ENCODE results near the gene TNIP3.
"Not testable (repeated sequence)": the region's sequence is repeated elsewhere in the genome, so short reads cannot be mapped to it uniquely, and the experiment has no call there.

The TNIP3 gene

GRCh38 chr4:121164291-121164690 lies at the start of gene TNIP3:
TSS of gene TNIP3 (minus strand) at chr4:121164321. CDS start at chr4:121164125, 196 bp downstream.
- Mint-ChIP-seq H3K36me3 (ENCODE audit: low read depth) (peaks cover 2% of the 10 kb centered on the region), H3K27ac (no peak within 1 kb of the TSS), H3K9me3 (no peaks in the 10 kb centered on the region), H3K27me3 (no peaks in the 10 kb centered on the region), H3K4me3 (no peak within 1 kb of the TSS), H3K4me1 (ENCODE audit: low read depth) (peaks cover 41% of the 10 kb centered on the region)
- no peak for DNase-seq

GRCh38 chr4:121212806-121213205 lies 48.7 kb upstream of the TNIP3 start:
- Mint-ChIP-seq H3K4me1 (ENCODE audit: low read depth) (peaks cover 20% of the 10 kb centered on the region), H3K4me3 (no peak overlapping the region), H3K36me3 (ENCODE audit: low read depth) (peaks cover 4% of the 10 kb centered on the region), H3K27me3 (no peaks in the 10 kb centered on the region), H3K27ac (no peak overlapping the region), H3K9me3 (no peaks in the 10 kb centered on the region)
- DNase-seq = no peak

- H3K9me3 Mint-ChIP-seq = peaks cover 2% of the 10 kb centered on the region
- H3K27ac Mint-ChIP-seq = no peak overlapping the region
- H3K27me3 Mint-ChIP-seq = no peaks in the 10 kb centered on the region
- no peak overlapping the region for H3K4me3 Mint-ChIP-seq
- DNase-seq = no peak
- H3K4me1 Mint-ChIP-seq (ENCODE audit: low read depth) = peaks cover 12% of the 10 kb centered on the region
- H3K36me3 Mint-ChIP-seq (ENCODE audit: low read depth) = no peaks in the 10 kb centered on the region
Observed at GRCh38 chr4:121209171-121209570, 45.0 kb upstream of the TNIP3 start.

GRCh38 chr4:121208244-121209007 lies 44.3 kb upstream of the TNIP3 start:
- no peaks in the 10 kb centered on the region for H3K36me3 Mint-ChIP-seq (ENCODE audit: low read depth)
- H3K4me1 Mint-ChIP-seq (ENCODE audit: low read depth) = peaks cover 7% of the 10 kb centered on the region
- peaks cover 2% of the 10 kb centered on the region for H3K9me3 Mint-ChIP-seq
- DNase-seq = no peak
- H3K27ac Mint-ChIP-seq = no peak overlapping the region
- H3K4me3 Mint-ChIP-seq = no peak overlapping the region
- no peaks in the 10 kb centered on the region for H3K27me3 Mint-ChIP-seq

- not testable (repeated sequence) for H3K9me3 Mint-ChIP-seq; H3K27me3 Mint-ChIP-seq; H3K27ac Mint-ChIP-seq; DNase-seq; H3K4me3 Mint-ChIP-seq; H3K36me3 Mint-ChIP-seq (ENCODE audit: low read depth)
- peaks cover 11% of the 10 kb centered on the region for H3K4me1 Mint-ChIP-seq (ENCODE audit: low read depth)
Observed at GRCh38 chr4:121205777-121206176, 41.7 kb upstream of the TNIP3 start.

GRCh38 chr4:121200795-121201472 lies 36.8 kb upstream of the TNIP3 start:
- no peak overlapping the region for H3K4me3 Mint-ChIP-seq
- no peaks in the 10 kb centered on the region for H3K27me3 Mint-ChIP-seq
- H3K27ac Mint-ChIP-seq = peak overlapping the region; percentile 80
- DNase-seq = no peak
- peaks cover 1% of the 10 kb centered on the region for H3K9me3 Mint-ChIP-seq
- peaks cover 30% of the 10 kb centered on the region for H3K4me1 Mint-ChIP-seq (ENCODE audit: low read depth)
- H3K36me3 Mint-ChIP-seq (ENCODE audit: low read depth) = no peaks in the 10 kb centered on the region

GRCh38 chr4:121199742-121200561 lies 35.8 kb upstream of the TNIP3 start:
- Mint-ChIP-seq H3K27me3 (no peaks in the 10 kb centered on the region), H3K9me3 (no peaks in the 10 kb centered on the region), H3K27ac (peak overlapping the region; percentile 80), H3K4me1 (ENCODE audit: low read depth) (peaks cover 29% of the 10 kb centered on the region), H3K36me3 (ENCODE audit: low read depth) (no peaks in the 10 kb centered on the region), H3K4me3 (no peak overlapping the region)
- DNase-seq = peak; percentile 37

GRCh38 chr4:121198251-121198650 lies 34.1 kb upstream of the TNIP3 start:
- H3K4me3 Mint-ChIP-seq = no peak overlapping the region
- no peaks in the 10 kb centered on the region for H3K36me3 Mint-ChIP-seq (ENCODE audit: low read depth)
- H3K9me3 Mint-ChIP-seq = no peaks in the 10 kb centered on the region
- H3K4me1 Mint-ChIP-seq (ENCODE audit: low read depth) = peaks cover 40% of the 10 kb centered on the region
- H3K27me3 Mint-ChIP-seq = no peaks in the 10 kb centered on the region
- no peak for DNase-seq
- no peak overlapping the region for H3K27ac Mint-ChIP-seq

GRCh38 chr4:121195649-121196048 lies 31.5 kb upstream of the TNIP3 start:
- H3K9me3 Mint-ChIP-seq = no peaks in the 10 kb centered on the region
- no peaks in the 10 kb centered on the region for H3K36me3 Mint-ChIP-seq (ENCODE audit: low read depth)
- peaks cover 56% of the 10 kb centered on the region for H3K4me1 Mint-ChIP-seq (ENCODE audit: low read depth)
- DNase-seq = no peak
- H3K4me3 Mint-ChIP-seq = no peak overlapping the region
- H3K27ac Mint-ChIP-seq = no peak overlapping the region
- no peaks in the 10 kb centered on the region for H3K27me3 Mint-ChIP-seq

GRCh38 chr4:121192480-121192879 lies 28.4 kb upstream of the TNIP3 start:
- H3K27me3 Mint-ChIP-seq = no peaks in the 10 kb centered on the region
- peaks cover 64% of the 10 kb centered on the region for H3K4me1 Mint-ChIP-seq (ENCODE audit: low read depth)
- DNase-seq = no peak
- peak overlapping the region; percentile 10 for H3K4me3 Mint-ChIP-seq
- H3K9me3 Mint-ChIP-seq = no peaks in the 10 kb centered on the region
- H3K27ac Mint-ChIP-seq = peak overlapping the region; percentile 9
- no peaks in the 10 kb centered on the region for H3K36me3 Mint-ChIP-seq (ENCODE audit: low read depth)

- peak overlapping the region; percentile 9 for H3K27ac Mint-ChIP-seq
- no peak for DNase-seq
- H3K4me1 Mint-ChIP-seq (ENCODE audit: low read depth) = peaks cover 69% of the 10 kb centered on the region
- H3K9me3 Mint-ChIP-seq = no peaks in the 10 kb centered on the region
- H3K4me3 Mint-ChIP-seq = peak overlapping the region; percentile 10
- H3K27me3 Mint-ChIP-seq = no peaks in the 10 kb centered on the region
- H3K36me3 Mint-ChIP-seq (ENCODE audit: low read depth) = no peaks in the 10 kb centered on the region
Observed at GRCh38 chr4:121192013-121192412, 27.9 kb upstream of the TNIP3 start.

GRCh38 chr4:121191361-121191760 lies 27.2 kb upstream of the TNIP3 start:
- H3K4me1 Mint-ChIP-seq (ENCODE audit: low read depth) = peaks cover 72% of the 10 kb centered on the region

GRCh38 chr4:121190389-121190788 lies 26.3 kb upstream of the TNIP3 start:
- H3K4me3 Mint-ChIP-seq = no peak overlapping the region
- no peaks in the 10 kb centered on the region for H3K27me3 Mint-ChIP-seq
- no peaks in the 10 kb centered on the region for H3K9me3 Mint-ChIP-seq
- H3K4me1 Mint-ChIP-seq (ENCODE audit: low read depth) = peaks cover 74% of the 10 kb centered on the region
- peak overlapping the region; percentile 61 for H3K27ac Mint-ChIP-seq
- H3K36me3 Mint-ChIP-seq (ENCODE audit: low read depth) = no peaks in the 10 kb centered on the region
- DNase-seq = no peak

More at GRCh38 chr4:121191361-121191760, 27.2 kb upstream of the TNIP3 start:
- Mint-ChIP-seq H3K36me3 (ENCODE audit: low read depth) (no peaks in the 10 kb centered on the region), H3K27me3 (no peaks in the 10 kb centered on the region), H3K27ac (no peak overlapping the region), H3K4me3 (no peak overlapping the region), H3K9me3 (no peaks in the 10 kb centered on the region)
- DNase-seq = no peak

- peaks cover 72% of the 10 kb centered on the region for H3K4me1 Mint-ChIP-seq (ENCODE audit: low read depth)
- no peaks in the 10 kb centered on the region for H3K27me3 Mint-ChIP-seq
Observed at GRCh38 chr4:121189326-121190215, 25.4 kb upstream of the TNIP3 start.

More at GRCh38 chr4:121189326-121190215, 25.4 kb upstream of the TNIP3 start:
- Mint-ChIP-seq H3K4me3 (peak overlapping the region; percentile 46), H3K36me3 (ENCODE audit: low read depth) (no peaks in the 10 kb centered on the region), H3K27ac (peak overlapping the region; percentile 61), H3K9me3 (no peaks in the 10 kb centered on the region)
- peak; percentile 47 for DNase-seq

All from activated T-cell treated with anti-CD3 and anti-CD28 coated beads, Interleukin-2, amount 50 U/mL, for 24 hours (primary cell).